Fibroblast of skin of back (primary cell): ENCODE results near the gene CREB3.

Experiments used
- DNase-seq: peaks from one replicate; pipeline ENCODE4 v3.0.0-alpha.2; 2013

The CREB3 gene

GRCh38 chr9:35727676-35728040 lies 4.8 kb upstream of the CREB3 start:
- DNase-seq: no peak

- DNase-seq: peak; percentile 96
Measured at GRCh38 chr9:35728041-35728971, 4.2 kb upstream of the CREB3 start.

- no peak for DNase-seq
Measured at GRCh38 chr9:35729101-35729500, 3.4 kb upstream of the CREB3 start.

GRCh38 chr9:35729700-35730485 lies 2.6 kb upstream of the CREB3 start:
- DNase-seq: peak; percentile 95

GRCh38 chr9:35730486-35730854 lies 2.0 kb upstream of the CREB3 start:
- DNase-seq: no peak

GRCh38 chr9:35731415-35732184 lies 866 bp upstream of the CREB3 start:
- no peak for DNase-seq

- peak; percentile 70 for DNase-seq
Measured at GRCh38 chr9:35732800-35733541, 505 bp downstream of the CREB3 start.

GRCh38 chr9:35734096-35734495 lies 1.6 kb downstream of the CREB3 start:
- DNase-seq: no peak

GRCh38 chr9:35736201-35736633 lies 3.8 kb downstream of the CREB3 start:
- DNase-seq: peak; percentile 78

GRCh38 chr9:35737143-35737542 lies 4.7 kb downstream of the CREB3 start:
- DNase-seq: no peak

- no peak for DNase-seq
Measured at GRCh38 chr9:35738186-35738585, 5.7 kb downstream of the CREB3 start.

- no peak for DNase-seq
Measured at GRCh38 chr9:35738924-35739323, 6.5 kb downstream of the CREB3 start.

GRCh38 chr9:35740243-35740642 lies 7.8 kb downstream of the CREB3 start:
- DNase-seq: no peak

GRCh38 chr9:35741740-35742139 lies 9.3 kb downstream of the CREB3 start:
- no peak for DNase-seq

GRCh38 chr9:35743452-35743851 lies 11.0 kb downstream of the CREB3 start:
- DNase-seq: no peak

GRCh38 chr9:35743880-35744518 lies 11.5 kb downstream of the CREB3 start:
- no peak for DNase-seq

GRCh38 chr9:35745569-35745968 lies 13.1 kb downstream of the CREB3 start:
- DNase-seq: no peak

GRCh38 chr9:35746583-35746982 lies 14.1 kb downstream of the CREB3 start:
- no peak for DNase-seq

- no peak for DNase-seq
Measured at GRCh38 chr9:35748242-35748857, 15.9 kb downstream of the CREB3 start.

GRCh38 chr9:35748858-35749514 lies 16.5 kb downstream of the CREB3 start, which contains the start of the genes GBA2 and RGP1:
TSS of gene GBA2 (minus strand) at chr9:35749228. CDS start at chr9:35748704, 524 bp downstream.
TSS of gene RGP1 (plus strand) at chr9:35749287. CDS start at chr9:35749756, 469 bp downstream.
- peak; percentile 77 for DNase-seq
